Measurements from ENCODE around the gene PLXNA4. TPM values are rescaled to one million over a fixed set of nuclear protein-coding genes. Genes with fewer than 3 reads are reported as not detected.
A peak's percentile ranks its signal among the peaks of the same experiment; 100 is the strongest.

Gene PLXNA4
- total RNA-seq, 2 donors from 2014 or later, result 1.4 to 2.3 TPM

- Mint-ChIP-seq H3K36me3 (ENCODE audit: low read depth) (no peaks in the 10 kb centered on the region), H3K27ac (no peak overlapping the region), H3K9me3 (no peaks in the 10 kb centered on the region), H3K27me3 (no peaks in the 10 kb centered on the region), H3K4me3 (no peak overlapping the region), H3K4me1 (no peaks in the 10 kb centered on the region)
- no peak for ATAC-seq (replicated peaks)
Observed at GRCh38 chr7:132499065-132499464, 77.2 kb downstream of the PLXNA4 start.

DNA sequence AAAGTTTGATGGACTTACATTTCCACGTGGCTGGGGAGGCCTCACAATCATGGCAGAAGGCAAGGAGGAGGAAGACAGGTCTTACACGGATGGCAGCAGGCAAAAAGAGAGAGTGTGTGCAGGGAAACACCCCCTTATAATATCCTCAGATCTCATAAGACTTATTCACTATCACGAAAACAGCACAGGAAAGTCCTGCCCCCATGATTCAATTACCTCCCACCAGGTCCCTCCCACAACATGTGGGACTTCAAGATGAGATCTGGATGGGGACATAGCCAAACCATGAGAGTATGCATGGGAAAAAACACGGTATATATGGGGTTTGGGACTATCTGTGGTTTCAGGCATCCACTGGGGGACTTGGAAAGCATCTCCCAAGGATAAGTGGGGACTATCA lies 78.0 kb downstream of the PLXNA4 start:
- no peak for ATAC-seq (replicated peaks)
- H3K27ac Mint-ChIP-seq, result no peak overlapping the region

DNA sequence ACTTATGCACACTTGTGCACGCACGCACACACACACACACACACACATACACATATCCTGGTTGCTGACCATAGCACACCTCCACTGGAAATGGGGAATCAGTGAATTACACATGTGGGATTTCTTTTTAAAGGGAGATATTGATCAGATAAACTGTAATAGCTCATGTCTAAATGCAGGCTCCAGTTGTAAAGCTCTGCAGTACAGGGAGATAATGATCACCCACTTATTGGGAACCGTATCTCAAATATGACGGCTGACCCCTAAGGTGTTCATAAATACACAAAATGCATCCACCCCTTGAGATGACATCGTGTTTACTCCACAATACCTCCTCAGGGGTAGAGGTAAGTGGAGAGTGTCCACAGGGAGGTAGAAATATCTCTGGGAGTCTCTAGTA lies 79.2 kb downstream of the PLXNA4 start:
- H3K4me3 Mint-ChIP-seq, result no peak overlapping the region
- H3K27me3 Mint-ChIP-seq, result no peaks in the 10 kb centered on the region
- no peak overlapping the region for H3K27ac Mint-ChIP-seq
- no peak for ATAC-seq (replicated peaks)
- no peaks in the 10 kb centered on the region for H3K4me1 Mint-ChIP-seq
- no peaks in the 10 kb centered on the region for H3K9me3 Mint-ChIP-seq
- no peaks in the 10 kb centered on the region for H3K36me3 Mint-ChIP-seq (ENCODE audit: low read depth)

More for the DNA sequence above, 78.0 kb downstream of the PLXNA4 start:
- Mint-ChIP-seq H3K9me3 (no peaks in the 10 kb centered on the region), H3K4me3 (no peak overlapping the region), H3K4me1 (no peaks in the 10 kb centered on the region), H3K27me3 (no peaks in the 10 kb centered on the region), H3K36me3 (ENCODE audit: low read depth) (no peaks in the 10 kb centered on the region)

- no peaks in the 10 kb centered on the region for H3K4me1 Mint-ChIP-seq
- no peak overlapping the region for H3K4me3 Mint-ChIP-seq
- H3K27me3 Mint-ChIP-seq, result no peaks in the 10 kb centered on the region
- no peaks in the 10 kb centered on the region for H3K9me3 Mint-ChIP-seq
- no peak for ATAC-seq (replicated peaks)
- H3K36me3 Mint-ChIP-seq (ENCODE audit: low read depth), result no peaks in the 10 kb centered on the region
- no peak overlapping the region for H3K27ac Mint-ChIP-seq
Observed at GRCh38 chr7:132495936-132496335, 80.3 kb downstream of the PLXNA4 start.

DNA sequence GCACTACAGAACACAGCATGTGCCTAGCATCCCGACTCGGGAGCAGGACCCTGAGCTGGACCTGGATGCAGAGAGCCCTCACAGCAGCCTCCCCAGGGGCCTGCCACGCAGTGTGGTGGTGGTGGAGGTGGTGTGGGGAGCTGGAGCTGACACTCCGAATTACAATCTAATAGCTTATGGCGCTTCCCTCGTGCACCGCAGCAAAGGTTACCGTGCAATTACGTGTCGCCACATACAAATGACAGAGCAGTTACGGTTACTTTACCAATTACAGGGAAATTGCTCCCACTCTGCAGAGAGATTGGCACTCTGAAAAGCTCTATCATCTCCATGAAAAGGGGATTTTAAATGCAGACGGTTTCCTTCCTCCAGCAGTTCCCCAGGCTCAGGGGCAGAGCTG lies 81.8 kb downstream of the PLXNA4 start:
- Mint-ChIP-seq H3K27ac (no peak overlapping the region), H3K27me3 (no peaks in the 10 kb centered on the region), H3K4me3 (no peak overlapping the region), H3K9me3 (no peaks in the 10 kb centered on the region), H3K4me1 (no peaks in the 10 kb centered on the region), H3K36me3 (ENCODE audit: low read depth) (no peaks in the 10 kb centered on the region)
- no peak for ATAC-seq (replicated peaks)

DNA sequence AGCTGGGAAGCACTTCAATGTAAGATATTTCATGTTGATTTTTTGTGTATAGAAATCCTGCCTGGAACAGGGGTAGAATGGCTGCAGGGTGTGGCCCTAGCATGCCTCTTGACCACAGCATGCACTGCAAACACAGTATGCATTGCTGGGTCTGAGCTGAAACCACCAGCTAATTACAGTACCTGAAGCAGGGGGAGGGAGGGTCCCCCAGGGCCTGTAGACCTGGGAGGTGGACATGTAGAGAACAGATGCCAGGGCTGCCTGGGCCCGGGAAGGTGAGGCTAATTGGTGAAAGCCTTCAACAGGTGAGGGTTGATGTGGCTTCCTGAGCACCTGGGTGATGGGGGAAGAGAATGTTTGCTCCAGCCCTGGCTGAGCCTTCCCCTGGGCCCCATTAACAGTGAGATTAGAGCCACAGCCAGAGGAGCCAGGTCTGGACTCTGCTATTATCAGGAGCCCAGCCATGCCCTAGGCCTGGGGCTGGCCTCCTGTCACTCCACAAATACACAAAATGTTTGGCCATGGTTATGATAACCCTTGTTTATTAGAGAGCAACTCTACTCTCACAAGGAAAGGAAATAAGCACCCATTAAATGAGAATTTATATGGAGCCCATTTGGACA lies 83.3 kb downstream of the PLXNA4 start:
- Mint-ChIP-seq H3K27me3 (no peaks in the 10 kb centered on the region), H3K4me3 (no peak overlapping the region), H3K4me1 (no peaks in the 10 kb centered on the region), H3K9me3 (no peaks in the 10 kb centered on the region), H3K36me3 (ENCODE audit: low read depth) (no peaks in the 10 kb centered on the region), H3K27ac (no peak overlapping the region)
- no peak for ATAC-seq (replicated peaks)

DNA sequence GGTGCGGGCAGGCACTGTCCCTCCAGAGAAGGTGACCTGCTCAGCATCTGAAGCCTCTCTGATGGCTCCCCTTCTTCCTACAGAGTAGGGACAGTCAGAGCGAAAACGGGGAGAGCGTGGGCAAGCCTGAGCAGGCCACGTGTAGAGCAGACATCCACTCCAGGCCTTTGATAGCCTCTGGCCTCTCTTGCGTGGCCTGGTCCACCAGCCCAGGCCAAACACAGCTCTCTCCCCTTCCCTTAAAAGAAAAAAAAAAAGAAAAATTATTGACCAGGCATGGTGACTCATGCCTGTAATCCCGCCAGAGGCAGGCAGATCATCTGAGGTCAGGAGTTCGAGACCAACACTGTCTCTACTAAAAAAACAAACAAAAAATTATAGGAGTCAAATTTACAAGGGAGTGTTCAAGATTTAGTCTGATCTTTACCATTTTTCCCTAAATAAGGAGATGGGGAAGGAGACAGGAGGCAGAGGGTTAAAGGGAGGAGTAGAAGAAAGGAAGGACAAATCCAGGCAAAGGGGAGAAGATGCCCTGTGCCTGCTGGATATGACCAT lies 84.8 kb downstream of the PLXNA4 start:
- no peaks in the 10 kb centered on the region for H3K27me3 Mint-ChIP-seq
- ATAC-seq (replicated peaks), result no peak
- no peak overlapping the region for H3K27ac Mint-ChIP-seq
- no peaks in the 10 kb centered on the region for H3K4me1 Mint-ChIP-seq
- no peaks in the 10 kb centered on the region for H3K9me3 Mint-ChIP-seq
- no peak overlapping the region for H3K4me3 Mint-ChIP-seq
- H3K36me3 Mint-ChIP-seq (ENCODE audit: low read depth), result no peaks in the 10 kb centered on the region

- H3K27ac Mint-ChIP-seq, result no peak overlapping the region
- H3K9me3 Mint-ChIP-seq, result no peaks in the 10 kb centered on the region
- H3K4me1 Mint-ChIP-seq, result peaks cover 4% of the 10 kb centered on the region
- ATAC-seq (replicated peaks), result no peak
- no peaks in the 10 kb centered on the region for H3K36me3 Mint-ChIP-seq (ENCODE audit: low read depth)
- no peak overlapping the region for H3K4me3 Mint-ChIP-seq
- no peaks in the 10 kb centered on the region for H3K27me3 Mint-ChIP-seq
Observed at GRCh38 chr7:132490474-132490873, 85.8 kb downstream of the PLXNA4 start.

- peaks cover 10% of the 10 kb centered on the region for H3K4me1 Mint-ChIP-seq
- H3K27ac Mint-ChIP-seq, result no peak overlapping the region
- H3K36me3 Mint-ChIP-seq (ENCODE audit: low read depth), result no peaks in the 10 kb centered on the region
- no peak for ATAC-seq (replicated peaks)
- H3K4me3 Mint-ChIP-seq, result no peak overlapping the region
- H3K9me3 Mint-ChIP-seq, result no peaks in the 10 kb centered on the region
- no peaks in the 10 kb centered on the region for H3K27me3 Mint-ChIP-seq
Observed at GRCh38 chr7:132489776-132490237, 86.5 kb downstream of the PLXNA4 start.

DNA sequence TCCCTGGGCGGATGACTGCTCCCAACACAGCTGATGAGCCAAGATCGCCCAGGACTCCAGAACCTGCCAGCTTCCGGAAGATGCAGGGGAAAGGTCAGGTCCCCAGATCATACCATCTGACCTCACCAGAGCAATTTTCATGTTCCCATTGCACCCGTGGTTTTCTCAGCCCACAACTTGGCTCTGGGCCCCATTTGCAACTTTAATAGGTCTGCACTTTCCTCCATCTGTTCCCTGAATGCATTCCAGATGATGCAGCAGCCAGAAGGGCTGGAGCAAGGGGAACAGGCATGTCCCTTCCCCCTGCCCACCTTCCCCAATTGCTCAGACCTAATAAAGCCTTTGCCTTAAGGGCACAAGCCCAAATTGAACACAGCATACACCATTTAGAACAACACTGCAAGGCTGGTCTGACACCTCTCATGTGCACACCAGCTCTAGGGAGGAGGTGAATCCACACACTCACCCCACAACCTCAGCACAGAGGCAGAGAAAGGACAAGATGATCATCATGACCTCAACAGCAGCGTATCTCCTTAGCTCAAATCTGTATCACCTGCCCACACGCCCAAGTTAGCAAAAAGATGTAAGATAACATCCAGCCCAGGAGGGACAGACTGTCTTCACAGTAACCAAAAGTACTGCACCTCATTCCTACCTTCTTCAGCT lies 87.5 kb downstream of the PLXNA4 start:
- Mint-ChIP-seq H3K27me3 (no peaks in the 10 kb centered on the region), H3K4me1 (peaks cover 10% of the 10 kb centered on the region), H3K9me3 (no peaks in the 10 kb centered on the region), H3K4me3 (no peak overlapping the region), H3K36me3 (ENCODE audit: low read depth) (no peaks in the 10 kb centered on the region), H3K27ac (no peak overlapping the region)
- no peak for ATAC-seq (replicated peaks)

GRCh38 chr7:132486274-132486610 lies 90.0 kb downstream of the PLXNA4 start:
- Mint-ChIP-seq H3K27ac (no peak overlapping the region), H3K9me3 (no peaks in the 10 kb centered on the region), H3K4me1 (peaks cover 10% of the 10 kb centered on the region), H3K27me3 (no peaks in the 10 kb centered on the region), H3K36me3 (ENCODE audit: low read depth) (no peaks in the 10 kb centered on the region), H3K4me3 (peak overlapping the region; percentile 38)
- ATAC-seq (replicated peaks), result no peak

- Mint-ChIP-seq H3K27ac (peak overlapping the region; percentile 29), H3K27me3 (no peaks in the 10 kb centered on the region), H3K4me1 (peaks cover 10% of the 10 kb centered on the region), H3K9me3 (no peaks in the 10 kb centered on the region), H3K4me3 (peak overlapping the region; percentile 38), H3K36me3 (ENCODE audit: low read depth) (no peaks in the 10 kb centered on the region)
- ATAC-seq (replicated peaks), result peak; percentile 77
Observed at GRCh38 chr7:132485600-132486273, 90.5 kb downstream of the PLXNA4 start.

DNA sequence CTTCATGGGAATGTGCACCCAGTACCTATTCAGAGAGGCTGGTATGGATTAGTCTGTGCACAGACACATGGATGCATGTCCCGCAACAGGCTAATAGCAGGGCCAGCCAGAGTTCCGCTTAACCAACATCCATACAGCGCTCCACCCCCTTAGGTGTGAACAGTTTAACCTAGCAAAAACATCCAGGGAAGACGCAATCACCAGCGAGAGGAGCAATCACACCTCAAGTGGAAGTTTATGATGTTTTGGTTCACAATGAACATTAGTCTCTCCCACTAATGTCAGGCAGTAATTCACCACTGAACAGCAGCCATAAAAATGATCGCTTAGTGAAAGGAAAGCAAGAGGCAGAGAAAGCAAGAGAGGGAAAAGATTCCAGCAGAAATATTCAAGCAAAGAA lies 91.1 kb downstream of the PLXNA4 start:
- Mint-ChIP-seq H3K36me3 (ENCODE audit: low read depth) (no peaks in the 10 kb centered on the region), H3K9me3 (no peaks in the 10 kb centered on the region), H3K27me3 (no peaks in the 10 kb centered on the region), H3K4me1 (peaks cover 10% of the 10 kb centered on the region), H3K27ac (peak overlapping the region; percentile 5), H3K4me3 (peak overlapping the region; percentile 38)
- ATAC-seq (replicated peaks), result no peak

GRCh38 chr7:132482866-132483265 lies 93.4 kb downstream of the PLXNA4 start:
- no peak for ATAC-seq (replicated peaks)
- Mint-ChIP-seq H3K27ac (no peak overlapping the region), H3K4me3 (no peak overlapping the region), H3K9me3 (no peaks in the 10 kb centered on the region), H3K4me1 (peaks cover 10% of the 10 kb centered on the region), H3K36me3 (ENCODE audit: low read depth) (no peaks in the 10 kb centered on the region), H3K27me3 (no peaks in the 10 kb centered on the region)

GRCh38 chr7:132480534-132480933 lies 95.7 kb downstream of the PLXNA4 start:
- H3K4me3 Mint-ChIP-seq, result no peak overlapping the region
- H3K27me3 Mint-ChIP-seq, result peaks cover under 1% of the 10 kb centered on the region
- no peak for ATAC-seq (replicated peaks)
- H3K27ac Mint-ChIP-seq, result no peak overlapping the region
- no peaks in the 10 kb centered on the region for H3K36me3 Mint-ChIP-seq (ENCODE audit: low read depth)
- peaks cover 6% of the 10 kb centered on the region for H3K4me1 Mint-ChIP-seq
- no peaks in the 10 kb centered on the region for H3K9me3 Mint-ChIP-seq

Data from activated T-helper 17 cell treated with anti-CD3 and anti-CD28 coated beads, Interleukin-2, amount 50 U/mL, for 72 hours (primary cell).